ENCODE data around the gene CHCHD6. TPM values are rescaled to one million over a fixed set of nuclear protein-coding genes. Genes with fewer than 3 reads are reported as not detected.

CHCHD6 gene
- total and polyA plus RNA-seq, 2 of the 4 experiments (the other 2 are of a cell fraction) = 18.8 to 28.9 TPM

DNA sequence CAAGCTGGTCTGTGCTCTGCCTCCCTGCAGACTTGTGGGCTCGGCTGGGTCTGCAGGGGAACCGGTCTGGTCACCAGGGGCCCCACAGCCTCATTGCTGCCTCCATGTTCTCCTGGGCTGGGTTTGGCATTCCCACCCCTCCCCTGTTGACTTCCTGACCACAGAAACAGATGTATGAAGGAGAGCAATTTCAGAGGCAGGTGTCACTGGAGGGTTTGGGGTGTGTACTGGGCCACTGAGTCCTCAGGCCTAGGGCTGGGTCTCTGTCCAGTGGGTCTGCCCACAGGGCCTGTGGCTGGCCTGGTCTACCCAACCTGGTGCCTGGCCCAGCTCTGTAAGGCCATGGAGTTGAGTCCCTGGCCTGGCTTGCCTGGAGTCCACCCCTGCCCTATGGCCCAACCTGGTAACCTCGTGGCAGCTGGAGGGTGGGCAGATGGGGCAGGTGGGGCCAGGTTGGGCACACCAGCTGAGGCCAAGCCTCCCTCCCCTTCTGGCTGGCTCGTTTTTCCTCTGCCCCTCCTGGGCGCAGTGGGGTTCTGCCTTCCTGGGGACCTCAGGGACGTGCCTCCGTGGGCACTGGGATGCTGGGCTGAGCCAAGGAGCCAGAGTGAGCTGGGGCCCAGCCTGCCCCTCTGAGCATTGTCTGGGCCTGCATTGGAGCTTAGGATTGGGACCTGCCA is 299.7 kb downstream of the CHCHD6 start:
- Histone ChIP-seq H2BK5ac (ENCODE audit: low read depth, low read length, poor library complexity, severe bottlenecking) (peak overlapping the region; percentile 32), H3K4me1 (ENCODE audit: control insufficient read depth, insufficient read depth, low read length) (peaks cover 29% of the 10 kb centered on the region), H3K27ac (ENCODE audit: insufficient read depth, low read length) (no peak overlapping the region), H4K20me1 (ENCODE audit: insufficient read depth, low read length) (no peaks in the 10 kb centered on the region; the same call in 1 of the 2 replicates), H2BK20ac (ENCODE audit: low read depth, low read length) (0 out of 2 replicates have a peak overlapping the region, but pooled peaks have one; percentile 49), H2BK15ac (ENCODE audit: low read depth, low read length) (no peak overlapping the region; the same call in 2 of the 3 replicates), H3K4me2 (ENCODE audit: low read depth, low read length) (no peak overlapping the region), H3K9me1 (ENCODE audit: insufficient read depth, low read length) (peaks cover 20% of the 10 kb centered on the region), H2AFZ (replicated peaks; ENCODE audit: low read length, poor library complexity) (no peak overlapping the region), H3K18ac (ENCODE audit: low read depth, low read length) (no peak overlapping the region), H3K14ac (replicated peaks; ENCODE audit: low read depth, low read length) (no peak overlapping the region), H4K8ac (ENCODE audit: low read depth in 2 of 2, low read length in 2 of 2) (peak overlapping the region in 1 of 2 experiments; percentile 100; a peak in 1 of 4 replicates), H3K56ac (ENCODE audit: extremely low read depth, insufficient read depth, low read length) (no peak overlapping the region), H3K36me3 (ENCODE audit: control insufficient read depth, insufficient read depth, low read length) (peaks cover 24% of the 10 kb centered on the region), H3K4ac (ENCODE audit: low read depth, low read length) (peak overlapping the region; percentile 81), H3K23ac (ENCODE audit: low read depth, low read length) (0 out of 2 replicates have a peak overlapping the region, but pooled peaks have one; percentile 34), H3K4me3 (ENCODE audit: insufficient read depth, low read depth, low read length) (no peak overlapping the region), H3K9ac (ENCODE audit: low read depth, low read length) (no peak overlapping the region), H2AK5ac (ENCODE audit: low read depth, low read length) (peak overlapping the region; percentile 98; the same call in 1 of the 2 replicates), H2AK9ac (replicated peaks; ENCODE audit: low read depth, low read length, poor library complexity) (peak overlapping the region; percentile 90), H3K79me1 (ENCODE audit: low read depth in 1 of 2, low read length in 2 of 2) (peaks cover 25 to 49% of the 10 kb centered on the region in 2 experiments), H3K27me3 (ENCODE audit: control insufficient read depth, insufficient read depth, low read length) (no peaks in the 10 kb centered on the region), H4K91ac (ENCODE audit: insufficient read depth, low read depth, low read length) (peak overlapping the region; percentile 51), H3K9me3 (ENCODE audit: control insufficient read depth, insufficient read depth, low read length) (no peaks in the 10 kb centered on the region), H4K5ac (ENCODE audit: low read depth, low read length) (no peak overlapping the region), H2BK120ac (ENCODE audit: low read depth, low read length) (0 out of 2 replicates have a peak overlapping the region, but pooled peaks have one; percentile 44)
- dilution Hi-C loops (cut with HindIII; ENCODE audit: low sequenced_read_pairs, unreplicated experiment) (no loop called here), intact Hi-C loops (cut with micrococcal nuclease) (loop anchor here (10.0 kb wide), 1 partner anchor 541 kb away; no protein-coding TSS in a partner anchor), in situ Hi-C loops (cut with MboI; ENCODE audit: low sequenced_read_pairs) (no loop called here)
- ChIA-PET CTCF (interaction anchor here (0.6 to 2.0 kb wide), 2 partner anchors 251 to 290 kb away, joined by 3 to 13 read pairs; no protein-coding TSS in a partner anchor), POLR2A (ENCODE audit: unreplicated experiment) (no interaction called here)
- no CpG with 5 or more reads among the region's 7 CpGs for WGBS, 2 experiments (ENCODE audit: extremely low coverage in 2 of 2, insufficient read length in 1 of 2)
- no peak for TF ChIP-seq BHLHE40 (IDR thresholded peaks at IDR 0.05; ENCODE audit: low read depth, low read length)
- BruUV-seq (replicated peaks) = no TSS peak
- no peak for ATAC-seq (ENCODE audit: low read depth)
- no peak for DNase-seq

Data from IMR-90 (cell line).